ENCODE measurements around the gene BCL11A.

BCL11A gene

GRCh38 chr2:60553495-60554073, at the start of gene BCL11A:
BCL11A (minus strand) TSS chr2:60553654; CDS start chr2:60553270, 384 bp downstream.
- no peak for DNase-seq

GRCh38 chr2:60602828-60603532, 49.5 kb upstream of the BCL11A start:
- no peak for DNase-seq

- no peak for DNase-seq
These were observed 48.9 kb upstream of the BCL11A start for GRCh38 chr2:60602388-60602787.

- DNase-seq, result no peak
These were observed 44.8 kb upstream of the BCL11A start for GRCh38 chr2:60598271-60598670.

- no peak for DNase-seq
These were observed 43.9 kb upstream of the BCL11A start for GRCh38 chr2:60597346-60597745.

GRCh38 chr2:60596411-60596810, 43.0 kb upstream of the BCL11A start:
- no peak for DNase-seq

- DNase-seq, result no peak
These were observed 42.5 kb upstream of the BCL11A start for GRCh38 chr2:60595953-60596352.

- DNase-seq, result no peak
These were observed 35.6 kb upstream of the BCL11A start for GRCh38 chr2:60589104-60589503.

GRCh38 chr2:60586081-60586480, 32.6 kb upstream of the BCL11A start:
- DNase-seq, result no peak

- no peak for DNase-seq
These were observed 31.8 kb upstream of the BCL11A start for GRCh38 chr2:60585276-60585675.

- DNase-seq, result no peak
These were observed 30.1 kb upstream of the BCL11A start for GRCh38 chr2:60583604-60584003.

- DNase-seq, result peak; percentile 56
These were observed 28.2 kb upstream of the BCL11A start for GRCh38 chr2:60581433-60582282.

- DNase-seq, result no peak
These were observed 24.3 kb upstream of the BCL11A start for GRCh38 chr2:60577682-60578283.

- DNase-seq, result no peak
These were observed 19.8 kb upstream of the BCL11A start for GRCh38 chr2:60573251-60573650.

- DNase-seq, result no peak
These were observed 16.8 kb upstream of the BCL11A start for GRCh38 chr2:60570251-60570650.

GRCh38 chr2:60569680-60570111, 16.2 kb upstream of the BCL11A start:
- no peak for DNase-seq

- DNase-seq, result no peak
These were observed 14.7 kb upstream of the BCL11A start for GRCh38 chr2:60567919-60568768.

- no peak for DNase-seq
These were observed 13.6 kb upstream of the BCL11A start for GRCh38 chr2:60567096-60567495.

GRCh38 chr2:60565472-60565871, 12.0 kb upstream of the BCL11A start:
- DNase-seq, result no peak

- no peak for DNase-seq
These were observed 7.5 kb upstream of the BCL11A start for GRCh38 chr2:60560734-60561644.

GRCh38 chr2:60559880-60560279, 6.4 kb upstream of the BCL11A start:
- no peak for DNase-seq
